CD14-positive monocyte (primary cell): ENCODE data around the gene LMO7. TPM values are rescaled to one million over a fixed set of nuclear protein-coding genes. Genes with fewer than 3 reads are reported as not detected.

Source experiments
- DNase-seq, 3 donors: peaks; one replicate each; pipeline ENCODE4 v3.0.0-alpha.2; 2011 to 2022
- H2AFZ ChIP-seq: 2 replicates; pipeline ENCODE4 v1.6.0; 2012; ENCODE audit warnings: mild to moderate bottlenecking, low read depth, low read length, inconsistent platforms; ENCODE audit not compliant: insufficient read depth, poor library complexity, severe bottlenecking
- H3K27ac ChIP-seq, 2 donors: 1 replicate in 1 of 2; 2 replicates in 1 of 2; pipeline ENCODE4 v1.5.1; 2012 to 2013; ENCODE audit warnings: low read length in 2 of 2, control low read depth in 1 of 2, inconsistent platforms in 1 of 2, low read depth in 1 of 2, mild to moderate bottlenecking in 1 of 2
- H3K27me3 ChIP-seq, 2 donors: one replicate each; pipeline versions ENCODE4 v1.6.0 to v1.6.1; 2011 to 2013; ENCODE audit warnings: low read length in 2 of 2; ENCODE audit not compliant: control insufficient read depth in 2 of 2, insufficient read depth in 2 of 2
- H3K36me3 ChIP-seq, 2 donors: replicated peaks in 1 of 2; 1 replicate in 1 of 2; 2 replicates in 1 of 2; pipeline versions ENCODE4 v1.5.1 to v1.6.1; 2012 to 2013; ENCODE audit warnings: low read length in 2 of 2, control low read depth in 1 of 2, inconsistent platforms in 1 of 2, mild to moderate bottlenecking in 1 of 2; ENCODE audit not compliant: insufficient read depth in 2 of 2, control insufficient read depth in 1 of 2
- H3K4me1 ChIP-seq, 2 donors: 1 replicate in 1 of 2; 2 replicates in 1 of 2; pipeline versions ENCODE4 v1.5.1 to v1.6.1; 2012 to 2013; ENCODE audit warnings: low read length in 2 of 2, control low read depth in 1 of 2, inconsistent platforms in 1 of 2, mild to moderate bottlenecking in 1 of 2, moderate library complexity in 1 of 2; ENCODE audit not compliant: insufficient read depth in 2 of 2, control insufficient read depth in 1 of 2
- H3K4me2 ChIP-seq: replicated peaks from 2 replicates; pipeline ENCODE3; 2012; ENCODE audit warnings: low read length, moderate library complexity, mild to moderate bottlenecking; ENCODE audit not compliant: poor library complexity, severe bottlenecking; ENCODE audit errors: extremely low read depth
- H3K4me3 ChIP-seq, 3 experiments: fragments of 200-600 bp in 1 of 3; sonication (generic) in 1 of 3; replicated peaks in 1 of 3; 1 replicate in 2 of 3; 2 replicates in 1 of 3; pipeline ENCODE4 v1.5.1; 2011 to 2013; ENCODE audit warnings: low read length in 3 of 3, mild to moderate bottlenecking in 3 of 3, control low read depth in 2 of 3, low read depth in 2 of 3, inconsistent platforms in 1 of 3, moderate library complexity in 1 of 3
- H3K79me2 ChIP-seq: 2 replicates; pipeline ENCODE4 v1.6.0; 2012; ENCODE audit warnings: mild to moderate bottlenecking, control low read depth, inconsistent platforms, low read length, moderate library complexity; ENCODE audit not compliant: insufficient read depth
- H3K9ac ChIP-seq: 2 replicates; pipeline ENCODE4 v1.6.0; 2017; ENCODE audit warnings: low read length, mild to moderate bottlenecking; ENCODE audit not compliant: insufficient read depth, poor library complexity, severe bottlenecking
- H3K9me3 ChIP-seq, 2 donors: replicated peaks in 1 of 2; 1 replicate in 1 of 2; 2 replicates in 1 of 2; pipeline versions ENCODE4 v1.5.1 to v1.6.1; 2012 to 2013; ENCODE audit warnings: low read length in 2 of 2, control low read depth in 1 of 2; ENCODE audit not compliant: control insufficient read depth in 1 of 2, insufficient read depth in 1 of 2
- H4K20me1 ChIP-seq: 2 replicates; pipeline ENCODE4 v1.6.0; 2012; ENCODE audit warnings: mild to moderate bottlenecking, low read length, control low read depth, moderate library complexity; ENCODE audit not compliant: insufficient read depth
- H3K27ac Mint-ChIP-seq, 7 donors: one replicate each; pipeline ENCODE4 v1.8.0; 2020; ENCODE audit warnings: mild to moderate bottlenecking in 7 of 7, mixed read lengths in 7 of 7, moderate library complexity in 6 of 7, inconsistent platforms in 2 of 7
- H3K27me3 Mint-ChIP-seq, 3 donors: one replicate each; pipeline ENCODE4 v1.8.0; 2021 to 2022; ENCODE audit warnings: low read depth in 3 of 3, mild to moderate bottlenecking in 3 of 3, mixed read lengths in 3 of 3, moderate library complexity in 3 of 3, inconsistent platforms in 1 of 3
- H3K36me3 Mint-ChIP-seq, 2 donors: one replicate each; pipeline ENCODE4 v1.8.0; 2020; ENCODE audit warnings: mixed read lengths in 2 of 2, inconsistent platforms in 1 of 2, mild to moderate bottlenecking in 1 of 2
- H3K4me1 Mint-ChIP-seq: one replicate; pipeline ENCODE4 v1.8.0; 2020; ENCODE audit warnings: mild to moderate bottlenecking, mixed read lengths
- H3K4me3 Mint-ChIP-seq, 2 donors: one replicate each; pipeline ENCODE4 v1.8.0; 2020; ENCODE audit warnings: mild to moderate bottlenecking in 2 of 2, mixed read lengths in 2 of 2, moderate library complexity in 1 of 2
- H3K9me3 Mint-ChIP-seq, 7 donors: one replicate each; pipeline ENCODE4 v1.8.0; 2020 to 2022; ENCODE audit warnings: mixed read lengths in 7 of 7, mild to moderate bottlenecking in 6 of 7, moderate library complexity in 6 of 7, inconsistent platforms in 2 of 7
- WGBS: methylation state at CpG from one replicate; pipeline ENCODE4 v1.1.5; 2013; ENCODE audit warnings: missing lambda C conversion rate; ENCODE audit not compliant: insufficient coverage; 5-methylcytosine and 5-hydroxymethylcytosine counted together
- intact Hi-C, 2 donors: fragments of 100-400 bp; cut with micrococcal nuclease; formaldehyde crosslinking; loops; one replicate each; pipeline versions ENCODE4 v1.15.0 to v1.15.1; 2023
- polyA plus RNA-seq, 3 donors: library from polyadenylated mRNA; depleted of rRNA in 1 of 3; unstranded in 2 of 3; stranded (reverse) in 1 of 3; fragments of 300-500 nt in 2 of 3; fragments of >200 nt in 1 of 3; fragmentation: Illumina TruSeq in 2 of 3; gene quantifications; 1 replicate in 2 of 3; 2 replicates in 1 of 3; pipeline ENCODE4 v1.2.3, GENCODE V29; 2012 to 2021
- TF ChIP-seq, protein P1 (sequence below): fragments of 200-600 bp; IDR thresholded peaks from one replicate; pipeline ENCODE4 v1.8.0; 2022; ENCODE audit warnings: antibody characterized with exemption, mild to moderate bottlenecking

Gene LMO7
- polyA plus RNA-seq, 3 donors = 0.79 to 1.6 (median 0.90) TPM

GRCh38 chr13:75788481-75788981, 152.4 kb downstream of the LMO7 start:
- Mint-ChIP-seq H3K9me3 (peaks cover 0 to 7% (median 2%) of the 10 kb centered on the region in 7 donors), H3K27me3 (no peaks in the 10 kb centered on the region), H3K4me3 (no peak overlapping the region), H3K36me3 (no peaks in the 10 kb centered on the region), H3K27ac (no peak overlapping the region), H3K4me1 (no peaks in the 10 kb centered on the region)
- H3K27me3 ChIP-seq = no peaks in the 10 kb centered on the region
- intact Hi-C loops = no loop called here
- TF ChIP-seq, protein P1, sequence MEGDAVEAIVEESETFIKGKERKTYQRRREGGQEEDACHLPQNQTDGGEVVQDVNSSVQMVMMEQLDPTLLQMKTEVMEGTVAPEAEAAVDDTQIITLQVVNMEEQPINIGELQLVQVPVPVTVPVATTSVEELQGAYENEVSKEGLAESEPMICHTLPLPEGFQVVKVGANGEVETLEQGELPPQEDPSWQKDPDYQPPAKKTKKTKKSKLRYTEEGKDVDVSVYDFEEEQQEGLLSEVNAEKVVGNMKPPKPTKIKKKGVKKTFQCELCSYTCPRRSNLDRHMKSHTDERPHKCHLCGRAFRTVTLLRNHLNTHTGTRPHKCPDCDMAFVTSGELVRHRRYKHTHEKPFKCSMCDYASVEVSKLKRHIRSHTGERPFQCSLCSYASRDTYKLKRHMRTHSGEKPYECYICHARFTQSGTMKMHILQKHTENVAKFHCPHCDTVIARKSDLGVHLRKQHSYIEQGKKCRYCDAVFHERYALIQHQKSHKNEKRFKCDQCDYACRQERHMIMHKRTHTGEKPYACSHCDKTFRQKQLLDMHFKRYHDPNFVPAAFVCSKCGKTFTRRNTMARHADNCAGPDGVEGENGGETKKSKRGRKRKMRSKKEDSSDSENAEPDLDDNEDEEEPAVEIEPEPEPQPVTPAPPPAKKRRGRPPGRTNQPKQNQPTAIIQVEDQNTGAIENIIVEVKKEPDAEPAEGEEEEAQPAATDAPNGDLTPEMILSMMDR = no peak
- no peaks in the 10 kb centered on the region for H3K36me3 ChIP-seq
- no peaks in the 10 kb centered on the region for H3K4me1 ChIP-seq
- no peaks in the 10 kb centered on the region for H3K79me2 ChIP-seq
- H3K4me3 ChIP-seq = no peak overlapping the region
- H2AFZ ChIP-seq = no peak overlapping the region
- no peak overlapping the region for H3K4me2 ChIP-seq
- no peaks in the 10 kb centered on the region for H3K9me3 ChIP-seq
- no peak overlapping the region for H3K9ac ChIP-seq
- H4K20me1 ChIP-seq = no peaks in the 10 kb centered on the region
- 0% methylated on average over 1 of the region's 3 CpGs for WGBS
- no peak for DNase-seq
- H3K27ac ChIP-seq = no peak overlapping the region

DNA sequence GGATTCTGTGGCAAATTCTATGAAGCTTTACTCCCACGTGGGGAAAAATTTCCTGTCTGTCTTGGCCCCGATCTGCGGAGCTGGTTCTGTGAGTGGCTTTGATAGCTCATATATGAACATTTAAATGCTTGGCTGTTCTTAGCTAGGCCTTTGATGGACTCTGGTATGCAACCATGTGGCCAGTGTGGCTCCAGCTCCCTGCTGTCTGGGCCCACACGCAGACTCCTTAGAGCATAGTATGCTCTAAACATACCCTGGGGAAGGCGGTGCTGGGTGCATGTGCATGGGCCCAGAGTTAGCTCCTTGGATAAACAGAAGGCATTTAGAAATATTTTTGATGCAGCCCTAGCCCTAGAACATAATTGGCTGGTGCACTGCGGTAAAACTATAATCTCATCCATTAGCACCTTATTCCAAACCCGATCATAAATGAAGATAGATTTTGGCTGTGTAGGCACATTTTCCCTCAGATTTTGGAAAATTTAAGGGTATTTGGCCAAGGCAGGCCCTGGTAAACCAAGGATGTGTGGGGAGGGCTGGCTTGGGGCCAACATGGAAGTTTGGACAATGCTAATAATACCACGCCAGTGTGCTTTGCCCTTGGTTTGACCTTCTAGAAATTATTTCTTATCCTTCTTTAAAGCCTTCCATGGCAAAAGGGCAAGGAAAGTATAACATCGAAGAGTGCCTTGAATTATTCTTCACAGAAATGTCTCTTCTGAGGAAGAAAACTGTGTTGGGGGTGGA, 153.5 kb downstream of the LMO7 start:
- H3K36me3 Mint-ChIP-seq = no peaks in the 10 kb centered on the region
- no peaks in the 10 kb centered on the region for H3K36me3 ChIP-seq
- no peak for DNase-seq
- TF ChIP-seq, protein P1 = no peak
- H3K27ac ChIP-seq = no peak overlapping the region
- no peaks in the 10 kb centered on the region for H4K20me1 ChIP-seq
- no peaks in the 10 kb centered on the region for H3K4me1 Mint-ChIP-seq
- H3K4me3 ChIP-seq = no peak overlapping the region
- H2AFZ ChIP-seq = no peak overlapping the region
- H3K27ac Mint-ChIP-seq = no peak overlapping the region
- no peak overlapping the region for H3K9ac ChIP-seq
- WGBS = 77% methylated on average over 4 of the region's 9 CpGs
- no peak overlapping the region for H3K4me3 Mint-ChIP-seq
- no peaks in the 10 kb centered on the region for H3K79me2 ChIP-seq
- H3K27me3 Mint-ChIP-seq = no peaks in the 10 kb centered on the region
- H3K4me2 ChIP-seq = no peak overlapping the region
- peaks cover 0 to 7% (median 2%) of the 10 kb centered on the region in 7 donors for H3K9me3 Mint-ChIP-seq
- no peaks in the 10 kb centered on the region for H3K27me3 ChIP-seq
- no peaks in the 10 kb centered on the region for H3K4me1 ChIP-seq
- intact Hi-C loops = no loop called here
- no peaks in the 10 kb centered on the region for H3K9me3 ChIP-seq
